ENCODE data around the gene DTNBP1.

The DTNBP1 gene

GRCh38 chr6:15473741-15474161 lies 189.1 kb downstream of the DTNBP1 start:
- no peak for DNase-seq

GRCh38 chr6:15473174-15473573 lies 189.7 kb downstream of the DTNBP1 start:
- DNase-seq: no peak
